Mesendoderm (in vitro differentiated cells): ENCODE results near the gene CAPN11. TPM values are rescaled to one million over a fixed set of nuclear protein-coding genes. Genes with fewer than 3 reads are reported as not detected.

Source experiments
- DNase-seq: peaks from one replicate; pipeline ENCODE4 v3.0.0; 2013
- H2AK5ac ChIP-seq: 2 replicates; pipeline ENCODE4 v1.6.1; 2013; ENCODE audit warnings: low read length, inconsistent platforms
- H2BK120ac ChIP-seq: 2 replicates; pipeline ENCODE4 v1.6.1; 2013; ENCODE audit warnings: low read depth, mild to moderate bottlenecking, low read length, moderate library complexity, mixed read lengths
- H2BK15ac ChIP-seq: replicated peaks from 2 replicates; pipeline ENCODE4 v1.6.1; 2013; ENCODE audit warnings: low read depth, mild to moderate bottlenecking, moderate library complexity
- H2BK5ac ChIP-seq: 2 replicates; pipeline ENCODE4 v1.6.1; 2013; ENCODE audit warnings: low read length, inconsistent platforms
- H3K18ac ChIP-seq: 2 replicates; pipeline ENCODE4 v1.6.1; 2013; ENCODE audit warnings: mild to moderate bottlenecking, low read length, mixed read lengths
- H3K23ac ChIP-seq: one replicate; pipeline ENCODE4 v1.6.1; 2013; ENCODE audit warnings: low read length
- H3K27ac ChIP-seq: 2 replicates; pipeline ENCODE4 v1.5.1; 2013; ENCODE audit warnings: low read depth, mild to moderate bottlenecking, inconsistent platforms, low read length, moderate library complexity
- H3K27me3 ChIP-seq: 2 replicates; pipeline ENCODE4 v1.6.1; 2013; ENCODE audit warnings: low read length, control low read depth, mild to moderate bottlenecking, inconsistent platforms; ENCODE audit not compliant: insufficient read depth, poor library complexity
- H3K36me3 ChIP-seq: 2 replicates; pipeline ENCODE4 v1.6.1; 2013; ENCODE audit warnings: low read length, inconsistent platforms; ENCODE audit not compliant: control insufficient read depth, insufficient read depth
- H3K4ac ChIP-seq: one replicate; pipeline ENCODE4 v1.6.1; 2013; ENCODE audit warnings: low read depth, mild to moderate bottlenecking, low read length, moderate library complexity
- H3K4me1 ChIP-seq: 2 replicates; pipeline ENCODE4 v1.6.1; 2013; ENCODE audit warnings: low read depth, low read length, inconsistent platforms; ENCODE audit not compliant: control insufficient read depth
- H3K4me2 ChIP-seq: 2 replicates; pipeline ENCODE4 v1.6.1; 2013; ENCODE audit warnings: low read length
- H3K4me3 ChIP-seq: 2 replicates; pipeline ENCODE4 v1.5.1; 2013; ENCODE audit warnings: mild to moderate bottlenecking, low read length
- H3K56ac ChIP-seq: one replicate; pipeline ENCODE4 v1.6.1; 2013; ENCODE audit warnings: low read length
- H3K79me1 ChIP-seq: 2 replicates; pipeline ENCODE4 v1.6.1; 2013; ENCODE audit warnings: low read length, inconsistent platforms
- H3K79me2 ChIP-seq: 2 replicates; pipeline ENCODE4 v1.6.1; 2013; ENCODE audit warnings: mild to moderate bottlenecking, low read length; ENCODE audit not compliant: control insufficient read depth, insufficient read depth
- H3K9ac ChIP-seq: 2 replicates; pipeline ENCODE4 v1.6.1; 2013; ENCODE audit warnings: low read length, inconsistent platforms
- H4K5ac ChIP-seq: one replicate; pipeline ENCODE4 v1.6.1; 2013; ENCODE audit warnings: low read length
- H4K8ac ChIP-seq: one replicate; pipeline ENCODE4 v1.6.1; 2013; ENCODE audit warnings: low read depth, mild to moderate bottlenecking, control low read depth, low read length, moderate library complexity
- WGBS: extraction: QIAGEN DNeasy Blood & Tissue Kit; methylation state at CpG from one replicate; pipeline ENCODE4 v1.1.7; 2013; ENCODE audit warnings: low lambda C conversion rate, missing lambda C conversion rate; ENCODE audit not compliant: insufficient coverage; ENCODE audit errors: extremely low coverage; 5-methylcytosine and 5-hydroxymethylcytosine counted together
- small RNA-seq: library from polyadenylated mRNA; stranded (forward); fragments of <200 nt; extraction: miRNeasy Mini kit (QIAGEN cat#:217004); gene quantifications from one replicate; pipeline ENCODE3, GENCODE V24; 2013; ENCODE audit not compliant: insufficient read depth

CAPN11 gene

GRCh38 chr6:44232676-44233566, 74.3 kb downstream of the CAPN11 start:
- DNase-seq, result no peak
- no CpG with 5 or more reads among the region's 16 CpGs for whole genome bisulfite sequencing
- Histone ChIP-seq H2AK5ac (no peak overlapping the region), H3K36me3 (no peaks in the 10 kb centered on the region), H2BK15ac (no peak overlapping the region), H3K18ac (no peak overlapping the region), H2BK5ac (no peak overlapping the region), H3K27ac (no peak overlapping the region), H4K8ac (no peak overlapping the region), H3K9ac (no peak overlapping the region), H4K5ac (no peak overlapping the region), H3K4me2 (no peak overlapping the region), H3K79me1 (no peaks in the 10 kb centered on the region), H3K4me1 (peaks cover 5% of the 10 kb centered on the region), H3K23ac (no peak overlapping the region), H3K27me3 (no peaks in the 10 kb centered on the region), H3K56ac (no peak overlapping the region), H3K4me3 (no peak overlapping the region), H2BK120ac (no peak overlapping the region), H3K79me2 (no peaks in the 10 kb centered on the region), H3K4ac (no peak overlapping the region)

- Histone ChIP-seq H3K4ac (no peak overlapping the region), H3K4me3 (no peak overlapping the region), H2BK5ac (no peak overlapping the region), H3K27me3 (no peaks in the 10 kb centered on the region), H2BK15ac (no peak overlapping the region), H3K27ac (no peak overlapping the region), H3K4me2 (no peak overlapping the region), H2AK5ac (no peak overlapping the region), H4K8ac (no peak overlapping the region), H3K4me1 (peaks cover 5% of the 10 kb centered on the region), H3K18ac (no peak overlapping the region), H4K5ac (no peak overlapping the region), H3K56ac (no peak overlapping the region), H3K79me2 (no peaks in the 10 kb centered on the region), H3K79me1 (no peaks in the 10 kb centered on the region), H3K23ac (no peak overlapping the region), H3K9ac (no peak overlapping the region), H2BK120ac (no peak overlapping the region), H3K36me3 (no peaks in the 10 kb centered on the region)
- no peak for DNase-seq
- no CpG with 5 or more reads among the region's 14 CpGs for WGBS
Observed at GRCh38 chr6:44233567-44234100, 75.0 kb downstream of the CAPN11 start.

Small RNA genes lying within 50 kb of the gene (small RNA-seq; reads per million reads assigned to genes)
- gene RN7SL811P, result not detected
